SH-SY5Y (cell line): ENCODE data around the gene EFHD2.
A peak's percentile ranks its signal among the peaks of the same experiment; 100 is the strongest.

ENCODE experiments used
- GATA2 ChIP-seq: IDR thresholded peaks from 2 replicates; pipeline ENCODE4 v1.6.1; 2011; ENCODE audit warnings: mild to moderate bottlenecking, low read depth, low read length
- GATA3 ChIP-seq: IDR thresholded peaks from 2 replicates; pipeline ENCODE4 v1.6.1; 2011; ENCODE audit warnings: low read depth, mild to moderate bottlenecking, low read length, moderate library complexity

The EFHD2 gene

DNA sequence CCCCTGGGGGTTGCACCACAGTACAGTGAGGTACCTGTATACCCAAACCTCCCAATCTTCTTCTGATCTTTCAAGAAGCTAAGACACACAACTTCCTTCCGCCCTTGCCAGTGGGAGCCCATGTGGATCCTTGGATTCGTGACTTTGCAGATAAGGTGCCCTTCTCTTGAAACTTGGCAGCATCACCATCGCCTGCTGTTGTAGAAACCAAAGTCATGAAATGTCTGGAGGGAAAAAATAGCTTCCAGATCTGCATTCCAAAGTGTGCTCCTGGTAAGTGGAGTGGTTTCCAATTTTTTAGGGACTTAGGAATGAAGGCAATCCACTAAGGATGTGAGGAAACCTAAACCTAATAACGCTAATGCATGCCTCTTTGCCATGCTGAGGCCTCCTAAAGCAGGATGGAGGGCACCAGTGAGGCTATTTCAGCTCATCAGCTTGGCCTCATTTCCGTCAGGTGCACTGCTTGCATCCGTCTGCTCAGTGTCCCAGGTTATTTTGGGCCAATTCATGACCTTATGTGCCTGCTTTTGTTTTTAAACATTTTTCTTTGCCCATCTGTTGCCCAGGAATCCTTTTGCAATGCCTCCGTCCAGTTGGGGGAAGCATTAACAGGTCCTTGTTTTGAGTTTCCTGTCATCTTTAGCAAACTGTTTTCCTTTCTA, 8.2 kb upstream of the EFHD2 start:
- no peak for TF ChIP-seq GATA3
- no peak for TF ChIP-seq GATA2

DNA sequence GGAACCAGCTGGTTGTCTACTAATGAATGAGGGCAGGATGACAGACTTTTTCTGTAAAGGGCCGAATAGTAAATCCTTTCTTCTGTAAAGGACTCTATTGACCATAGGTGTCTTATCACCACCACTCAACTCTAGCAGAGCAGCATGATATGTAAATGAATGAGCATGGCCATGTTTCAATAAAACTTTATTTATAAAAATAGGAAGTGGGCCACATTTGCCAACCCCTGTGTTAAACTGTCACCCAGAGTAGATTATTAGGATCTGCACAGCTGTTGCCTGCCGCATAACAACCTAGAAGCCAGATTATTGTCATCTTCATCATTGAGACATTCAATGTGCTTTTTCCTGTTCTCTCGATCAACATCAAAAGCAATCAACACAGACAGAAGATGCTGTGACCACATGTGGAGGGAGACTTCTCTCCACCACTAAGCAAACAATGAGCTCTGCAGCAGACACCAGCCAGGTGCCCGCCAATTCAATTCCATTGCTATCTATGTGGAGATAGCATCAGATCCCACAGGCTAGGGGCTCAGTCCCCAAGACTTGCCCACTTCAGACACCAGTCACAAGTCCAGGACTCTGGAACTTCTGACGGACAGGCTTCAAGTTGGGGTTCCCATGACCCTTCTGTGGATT, 6.8 kb upstream of the EFHD2 start:
- no peak for TF ChIP-seq GATA2
- no peak for TF ChIP-seq GATA3

DNA sequence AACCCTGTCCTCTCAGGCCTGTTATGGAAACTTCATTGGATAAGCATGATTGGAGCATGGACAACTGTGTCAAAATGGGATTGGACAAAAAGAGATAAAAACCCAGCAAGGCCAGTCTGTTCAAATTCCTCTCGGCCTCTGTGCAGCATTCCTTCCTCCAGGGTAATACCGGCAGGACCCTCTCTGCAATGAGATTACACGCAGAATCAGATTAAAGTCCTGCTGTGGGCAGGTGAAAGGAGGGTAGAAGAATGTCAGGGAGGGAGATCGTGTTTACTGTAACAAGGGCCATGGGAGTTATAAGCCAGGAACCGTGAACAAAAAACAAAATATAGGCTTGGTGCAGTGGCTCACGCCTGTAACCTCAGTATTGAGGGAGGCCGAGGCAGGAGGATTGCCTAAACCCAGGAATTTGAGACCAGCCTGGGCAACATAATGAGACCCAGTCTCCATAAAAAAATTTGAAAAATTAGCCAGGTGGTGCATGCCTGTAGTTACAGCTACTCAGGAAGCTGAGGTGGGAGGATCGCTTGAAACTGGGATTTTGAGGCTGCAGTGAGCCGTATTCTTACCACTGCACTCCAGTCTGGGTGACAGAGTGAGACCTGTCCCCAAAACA, 5.6 kb upstream of the EFHD2 start:
- TF ChIP-seq GATA2: no peak
- TF ChIP-seq GATA3: no peak

DNA sequence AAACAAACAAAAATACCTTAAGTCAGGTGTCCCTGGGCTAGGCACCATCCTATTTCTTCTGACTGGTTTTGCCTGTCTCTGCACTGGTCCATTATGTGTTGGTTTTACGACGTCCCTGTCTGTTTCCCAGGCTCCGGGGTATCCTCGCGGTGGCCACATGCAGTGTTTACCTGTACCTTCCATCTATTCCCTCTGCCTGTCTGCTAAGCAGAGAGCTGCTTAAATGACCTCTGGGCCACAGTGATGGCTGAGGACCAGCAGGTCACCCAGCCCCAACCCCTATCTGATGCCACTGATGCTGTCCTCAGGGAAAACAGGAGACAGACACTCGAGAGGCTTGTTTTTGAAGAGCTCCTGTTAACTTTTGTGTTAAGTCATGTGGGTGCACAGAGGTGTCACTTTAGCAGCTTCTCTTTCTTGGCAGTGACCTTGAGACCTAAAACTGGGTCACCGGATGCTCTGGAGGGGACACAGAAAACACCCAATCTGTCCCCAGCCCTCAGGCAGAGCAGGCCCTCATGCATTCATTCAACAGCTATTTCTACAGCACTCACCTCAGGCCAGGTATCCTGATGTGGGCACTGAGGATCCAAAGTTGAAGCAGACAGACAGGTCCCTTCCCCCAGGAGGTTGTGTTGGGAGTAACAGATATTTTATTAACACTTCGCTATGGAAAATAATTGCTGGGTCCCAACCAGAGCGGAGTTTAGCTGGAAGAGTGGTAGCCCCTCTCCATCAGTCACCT, 4.4 kb upstream of the EFHD2 start:
- TF ChIP-seq GATA2 (no peak), GATA3 (no peak)

DNA sequence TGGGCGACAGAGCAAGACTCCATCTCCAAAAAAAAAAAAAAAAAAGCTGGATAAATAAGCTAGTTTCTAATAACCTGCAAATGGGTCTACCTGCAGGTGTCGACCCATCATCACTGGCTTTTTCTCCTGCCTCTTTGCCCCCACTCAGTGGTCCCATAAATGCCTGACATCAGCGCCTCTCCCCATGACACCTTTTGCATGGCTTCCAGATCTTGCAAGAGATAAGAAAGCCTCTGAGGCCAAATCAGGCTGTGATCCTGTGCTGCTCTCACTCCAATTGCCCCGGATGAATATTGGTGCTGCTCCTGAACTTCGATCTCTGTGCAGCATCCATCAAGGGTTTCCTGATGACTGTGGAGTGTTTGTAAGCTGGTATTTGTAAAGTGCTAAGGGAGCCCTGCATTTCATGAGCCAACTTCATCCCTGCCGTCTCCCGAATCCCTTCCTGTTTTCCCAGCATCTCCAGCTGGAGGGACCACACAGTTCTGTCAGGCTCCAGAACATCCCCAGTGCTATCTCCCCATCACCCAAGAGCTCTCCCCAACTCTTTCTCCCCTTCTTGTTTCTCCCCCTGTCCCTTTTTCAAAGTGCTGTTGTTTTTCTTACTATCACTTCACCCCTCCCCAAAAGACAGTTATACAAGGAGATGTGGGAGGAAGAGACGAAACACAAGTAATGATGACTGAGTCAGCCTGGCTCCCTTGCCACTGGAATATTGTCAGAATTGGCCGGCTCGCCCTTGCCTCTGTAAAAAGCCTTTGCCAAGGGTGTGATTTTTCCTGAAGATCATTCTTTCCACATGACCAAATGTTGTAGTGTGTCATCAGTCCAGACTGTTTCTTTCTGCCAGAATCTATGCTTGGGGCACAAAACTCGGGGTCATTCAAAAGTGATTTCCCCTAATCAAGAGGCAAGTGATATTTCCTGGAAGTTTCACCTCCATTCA, 2.8 kb upstream of the EFHD2 start:
- TF ChIP-seq GATA2 (peak; percentile 63; the same call in 1 of the 2 replicates), GATA3 (0 out of 2 replicates have a peak, but pooled peaks have one; percentile 23)

DNA sequence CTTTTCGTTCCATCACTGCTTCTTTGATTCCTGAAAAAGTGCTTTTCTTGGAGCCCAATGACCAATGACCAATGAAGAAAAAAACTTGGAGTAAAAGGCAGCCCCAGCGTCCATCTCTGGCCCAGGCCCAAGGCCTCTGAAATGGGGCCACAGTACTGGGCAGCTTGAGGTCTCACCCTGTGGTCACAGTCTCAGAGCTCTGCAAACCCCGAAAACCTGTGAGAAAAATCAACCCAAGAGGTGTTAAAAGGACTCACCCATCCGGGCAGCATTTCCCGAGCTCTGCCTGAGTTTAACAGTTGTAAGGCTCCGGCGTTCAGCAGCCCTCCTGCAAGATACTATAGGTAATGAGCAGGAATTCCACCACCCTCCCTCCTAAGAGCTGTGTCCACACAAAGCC, 2.1 kb upstream of the EFHD2 start:
- TF ChIP-seq GATA2: no peak
- TF ChIP-seq GATA3: no peak

DNA sequence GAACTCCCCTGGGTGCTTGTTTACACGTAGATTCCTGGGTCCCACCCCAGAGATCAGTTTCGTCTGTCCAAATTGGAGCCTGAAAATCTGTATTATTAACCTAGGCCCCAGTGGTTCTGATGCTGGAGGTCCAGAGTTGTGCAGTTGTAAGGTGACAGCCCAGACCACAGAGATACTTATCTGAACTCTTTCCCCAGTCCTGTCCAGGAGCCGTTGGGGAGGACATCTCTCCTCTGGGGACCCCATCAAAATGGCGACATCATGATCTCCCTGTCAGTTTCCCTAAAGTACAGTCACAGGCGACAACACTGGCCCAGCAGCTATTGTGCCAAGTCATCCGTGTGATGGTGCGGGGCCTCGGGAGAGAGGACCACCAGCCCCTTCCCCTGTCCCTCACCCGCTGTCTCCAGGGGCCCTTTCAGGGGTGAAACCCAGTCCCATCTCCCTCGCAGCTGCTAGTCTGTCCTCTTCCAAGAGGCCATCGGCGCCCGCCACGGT, 749 bp upstream of the EFHD2 start:
- TF ChIP-seq GATA3 (no peak), GATA2 (no peak)

DNA sequence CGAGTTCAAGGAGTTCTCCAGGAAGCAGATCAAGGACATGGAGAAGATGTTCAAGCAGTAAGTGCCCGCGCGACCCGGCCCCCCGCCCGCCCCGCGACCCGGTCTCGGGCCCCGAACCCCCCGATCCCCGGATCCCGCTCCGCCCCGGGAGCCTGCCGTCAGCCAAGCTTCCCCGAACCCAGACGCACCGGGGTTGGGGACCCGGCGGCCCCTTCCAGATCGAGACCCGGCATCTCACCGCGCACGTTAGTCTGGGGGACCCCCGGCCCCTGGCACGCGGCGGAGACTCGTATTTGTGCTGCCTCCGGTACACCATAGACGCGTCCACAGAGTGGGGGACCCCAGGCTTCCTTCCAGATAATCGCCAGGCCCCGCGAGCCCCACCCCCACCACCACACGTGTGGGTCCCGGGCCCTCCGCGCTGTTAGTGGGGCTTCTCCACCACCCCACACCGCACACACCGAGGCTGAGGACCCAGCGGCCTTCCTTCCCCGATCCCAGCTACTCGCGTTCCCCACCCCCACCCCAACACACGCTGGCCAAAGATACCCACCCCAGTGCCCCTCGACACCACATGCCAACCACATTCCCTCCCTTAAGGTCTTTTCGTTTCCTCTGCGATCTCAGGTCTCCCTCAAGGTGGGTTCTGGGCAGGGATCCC, 665 bp downstream of the EFHD2 start:
- no peak for TF ChIP-seq GATA3

DNA sequence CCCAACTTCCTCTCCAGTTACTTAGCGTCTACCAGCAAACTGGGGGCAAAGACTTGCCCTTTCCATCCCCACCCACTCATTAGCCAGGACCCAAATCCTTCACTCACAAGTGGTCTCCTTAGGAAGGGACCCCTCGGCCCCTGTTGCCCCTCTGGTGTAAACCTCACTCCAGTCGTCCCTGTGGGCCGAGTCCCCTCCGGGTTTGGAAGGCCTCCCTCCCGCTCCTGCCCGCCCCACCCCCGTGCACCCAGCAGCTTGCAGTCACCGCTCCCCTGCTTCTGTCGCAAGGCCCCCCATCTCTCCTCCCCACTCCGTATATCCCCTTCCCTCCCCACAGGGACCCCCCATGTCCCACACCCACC, 1.2 kb downstream of the EFHD2 start:
- no peak for TF ChIP-seq GATA2
- TF ChIP-seq GATA3: no peak

DNA sequence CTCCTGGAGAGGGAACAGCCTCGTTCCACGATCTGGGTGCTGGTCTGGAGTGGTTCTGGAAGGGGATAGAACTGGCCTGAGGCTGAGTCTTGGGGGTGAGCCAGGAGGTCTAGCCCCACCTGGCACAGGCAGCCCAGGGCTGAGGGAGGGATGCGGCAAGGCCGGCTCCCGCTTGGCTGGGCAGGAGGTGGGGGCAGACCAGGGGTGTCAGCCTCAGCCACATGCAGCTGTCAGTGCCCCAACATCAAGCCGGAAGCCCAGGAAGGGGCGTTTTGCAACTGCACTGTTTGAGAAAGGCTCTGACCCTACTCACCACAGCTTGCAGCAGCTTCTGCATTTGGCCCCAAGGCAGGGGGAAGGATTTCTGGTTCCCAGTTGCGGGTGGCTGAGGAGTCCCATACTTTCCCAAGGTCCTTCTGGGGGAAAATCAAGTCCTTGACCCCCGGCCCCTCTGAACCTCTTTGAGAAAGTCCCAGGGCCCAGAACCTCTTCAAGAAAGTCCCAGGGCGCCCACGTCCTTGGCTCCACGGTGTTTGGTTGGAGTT, 2.0 kb downstream of the EFHD2 start:
- no peak for TF ChIP-seq GATA2
- no peak for TF ChIP-seq GATA3

DNA sequence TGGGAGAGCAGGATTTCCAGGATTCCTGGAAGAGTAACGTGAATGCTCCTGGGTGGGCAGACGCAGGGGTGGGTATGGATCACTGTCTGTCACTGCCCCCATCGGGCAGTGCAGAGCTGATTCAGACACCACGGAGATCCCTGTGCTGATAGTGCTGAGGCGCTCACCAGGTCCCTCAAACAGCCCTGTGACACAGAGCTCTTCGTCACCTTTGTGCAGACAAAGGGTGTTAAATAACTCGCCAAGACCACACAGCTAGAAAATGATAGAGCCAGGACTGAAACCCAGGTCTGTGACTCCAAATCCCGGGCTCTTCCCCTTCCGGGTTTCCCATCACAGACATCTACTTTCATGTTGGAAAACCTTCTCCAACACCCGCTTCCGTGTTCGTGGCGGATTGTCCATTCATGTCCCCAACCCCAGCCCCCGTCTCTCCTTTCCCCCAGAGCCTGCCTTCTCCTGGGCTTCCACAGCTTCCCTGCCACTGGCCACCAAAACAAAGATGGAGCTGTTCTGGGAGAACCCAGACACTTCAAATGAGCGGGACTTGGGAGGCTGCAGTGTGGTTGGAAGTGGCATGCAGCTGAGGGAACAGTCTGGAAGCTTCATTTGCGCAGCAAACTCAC, 2.6 kb downstream of the EFHD2 start:
- TF ChIP-seq GATA3 (no peak), GATA2 (peak; percentile 77)

DNA sequence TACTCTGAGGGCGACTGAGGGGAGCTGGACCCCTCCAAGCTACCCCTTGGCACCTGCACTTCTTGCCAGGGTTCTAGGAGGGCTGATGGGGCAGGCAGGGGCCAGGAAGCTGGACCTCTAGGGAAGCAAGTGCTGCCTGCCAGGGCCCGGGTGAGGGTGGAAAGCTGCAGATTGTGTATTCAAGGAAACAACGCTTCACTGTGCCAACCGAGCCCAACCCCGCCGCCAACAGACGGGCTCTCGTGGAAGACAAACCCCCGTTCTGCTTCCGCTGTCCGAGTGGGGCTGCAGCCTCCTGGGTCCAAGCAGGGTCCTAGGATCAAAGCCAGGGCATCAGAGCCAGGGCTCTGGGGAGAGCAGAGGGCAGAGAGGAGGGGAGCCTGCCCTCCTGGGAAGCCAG, 3.2 kb downstream of the EFHD2 start:
- TF ChIP-seq GATA2: no peak
- TF ChIP-seq GATA3: no peak
